Esophagus muscularis mucosa (tissue), 4 donors: Measurements from ENCODE around the gene GNS.

Experiments
- EP300 ChIP-seq: sonication (generic); formaldehyde crosslinking; IDR thresholded peaks from one replicate; pipeline ENCODE4 v1.6.1; 2017; ENCODE audit warnings: antibody characterized with exemption
- POLR2A ChIP-seq: fragments of 450-650 bp; IDR thresholded peaks from one replicate; pipeline ENCODE4 v1.6.1; 2017; ENCODE audit warnings: antibody characterized with exemption, moderate library complexity, mild to moderate bottlenecking, low read depth
- POLR2AphosphoS5 ChIP-seq, 2 donors: sonication (generic); formaldehyde crosslinking; IDR thresholded peaks; one replicate each; pipeline ENCODE4 v1.6.1; 2017; ENCODE audit warnings: antibody characterized with exemption in 2 of 2
- TF ChIP-seq, protein P1 (sequence below), 3 experiments: fragments of 200-600 bp in 2 of 3; fragments of 450-650 bp in 1 of 3; sonication (generic) in 2 of 3; IDR thresholded peaks; one replicate each; pipeline ENCODE4 v1.5.1; 2017 to 2019; ENCODE audit warnings: antibody characterized with exemption in 3 of 3, mild to moderate bottlenecking in 2 of 3, moderate library complexity in 1 of 3

DNA sequence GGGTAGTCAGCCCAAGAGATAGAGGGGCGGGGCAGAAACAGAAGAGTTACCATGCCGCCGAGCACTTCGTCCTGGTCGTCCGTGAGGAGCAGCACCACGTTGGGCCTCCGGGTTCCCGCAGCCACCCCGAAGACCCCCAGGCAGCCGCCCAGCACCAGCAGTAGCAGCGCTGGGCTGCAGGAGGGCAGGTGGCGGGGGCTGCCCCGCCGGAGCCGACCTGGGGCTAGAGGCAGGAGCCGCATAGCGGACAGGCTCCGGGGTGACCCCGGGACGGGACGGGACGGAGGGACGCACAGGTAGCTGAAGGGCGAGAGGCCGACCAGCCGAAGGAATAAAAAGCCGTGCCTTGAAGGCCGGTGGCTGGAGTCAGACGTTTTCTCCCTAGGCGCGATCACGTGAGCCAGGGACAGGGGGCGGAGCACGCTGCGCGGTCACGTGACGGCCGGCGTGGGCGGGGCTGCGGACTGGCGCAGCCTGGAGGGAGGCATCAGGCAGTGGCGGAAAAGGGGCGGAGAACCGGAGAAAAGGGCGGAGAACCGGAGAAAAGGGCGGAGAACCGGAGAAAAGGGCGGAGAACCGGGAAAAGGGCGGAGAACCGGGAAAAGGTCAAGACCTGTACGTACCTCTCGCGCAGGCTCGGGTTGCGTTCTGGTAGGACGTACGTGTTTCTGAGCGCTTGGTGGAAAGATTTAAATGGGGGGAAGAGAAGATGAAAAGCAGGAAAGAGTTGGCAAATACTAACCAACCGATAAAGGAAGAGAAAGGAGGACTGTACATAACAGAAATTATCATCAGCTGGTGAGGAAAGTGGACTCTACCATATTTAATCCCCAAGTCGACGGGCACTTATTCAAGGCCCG lies at the start of gene GNS:
- TF ChIP-seq, protein P1, sequence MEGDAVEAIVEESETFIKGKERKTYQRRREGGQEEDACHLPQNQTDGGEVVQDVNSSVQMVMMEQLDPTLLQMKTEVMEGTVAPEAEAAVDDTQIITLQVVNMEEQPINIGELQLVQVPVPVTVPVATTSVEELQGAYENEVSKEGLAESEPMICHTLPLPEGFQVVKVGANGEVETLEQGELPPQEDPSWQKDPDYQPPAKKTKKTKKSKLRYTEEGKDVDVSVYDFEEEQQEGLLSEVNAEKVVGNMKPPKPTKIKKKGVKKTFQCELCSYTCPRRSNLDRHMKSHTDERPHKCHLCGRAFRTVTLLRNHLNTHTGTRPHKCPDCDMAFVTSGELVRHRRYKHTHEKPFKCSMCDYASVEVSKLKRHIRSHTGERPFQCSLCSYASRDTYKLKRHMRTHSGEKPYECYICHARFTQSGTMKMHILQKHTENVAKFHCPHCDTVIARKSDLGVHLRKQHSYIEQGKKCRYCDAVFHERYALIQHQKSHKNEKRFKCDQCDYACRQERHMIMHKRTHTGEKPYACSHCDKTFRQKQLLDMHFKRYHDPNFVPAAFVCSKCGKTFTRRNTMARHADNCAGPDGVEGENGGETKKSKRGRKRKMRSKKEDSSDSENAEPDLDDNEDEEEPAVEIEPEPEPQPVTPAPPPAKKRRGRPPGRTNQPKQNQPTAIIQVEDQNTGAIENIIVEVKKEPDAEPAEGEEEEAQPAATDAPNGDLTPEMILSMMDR (IDR thresholded peaks at IDR 0.05) = peak in 1 of 3 experiments; percentile 8
- TF ChIP-seq POLR2AphosphoS5 (IDR thresholded peaks at IDR 0.05) (peak; percentile 79 to 93), EP300 (peak; percentile 53), POLR2A (peak; percentile 6)
